Stimulated activated CD4-positive, alpha-beta T cell treated with anti-CD3 and anti-CD28 coated beads, Interleukin-12 subunit alpha, Interleukin-12 subunit beta, amount 100 ng/mL, for 24 hours (primary cell): ENCODE results near the gene FZD10.

Experiments used
- DNase-seq, 2 experiments: peaks; one replicate each; pipeline ENCODE4 v3.0.0-alpha.2; 2020; ENCODE audit warnings: low read depth in 2 of 2

Gene FZD10

GRCh38 chr12:130131801-130132200, 30.5 kb upstream of the FZD10 start:
- DNase-seq: no peak

GRCh38 chr12:130132831-130133511, 29.3 kb upstream of the FZD10 start:
- no peak for DNase-seq

GRCh38 chr12:130133851-130134562, 28.3 kb upstream of the FZD10 start:
- no peak for DNase-seq

GRCh38 chr12:130134563-130134915, 27.7 kb upstream of the FZD10 start:
- no peak for DNase-seq

- DNase-seq: no peak
These were observed 25.7 kb upstream of the FZD10 start for GRCh38 chr12:130136509-130137039.

GRCh38 chr12:130137040-130138018, 24.9 kb upstream of the FZD10 start:
- DNase-seq: no peak

- DNase-seq: no peak
These were observed 23.8 kb upstream of the FZD10 start for GRCh38 chr12:130138478-130138877.

GRCh38 chr12:130139567-130140421, 22.5 kb upstream of the FZD10 start:
- DNase-seq: no peak

- DNase-seq: no peak
These were observed 21.2 kb upstream of the FZD10 start for GRCh38 chr12:130141105-130141504.

GRCh38 chr12:130141901-130142683, 20.2 kb upstream of the FZD10 start:
- DNase-seq: no peak

GRCh38 chr12:130142736-130143135, 19.5 kb upstream of the FZD10 start:
- DNase-seq: no peak

- no peak for DNase-seq
These were observed 19.1 kb upstream of the FZD10 start for GRCh38 chr12:130143136-130143535.

- DNase-seq: no peak
These were observed 18.0 kb upstream of the FZD10 start for GRCh38 chr12:130144256-130144655.

GRCh38 chr12:130145731-130146130, 16.5 kb upstream of the FZD10 start:
- DNase-seq: no peak

- DNase-seq: no peak
These were observed 15.9 kb upstream of the FZD10 start for GRCh38 chr12:130146176-130146931.

- DNase-seq: no peak
These were observed 14.2 kb upstream of the FZD10 start for GRCh38 chr12:130147875-130148596.

GRCh38 chr12:130151846-130152245, 10.4 kb upstream of the FZD10 start:
- DNase-seq: no peak

- DNase-seq: no peak
These were observed 9.9 kb upstream of the FZD10 start for GRCh38 chr12:130152386-130152785.

- no peak for DNase-seq
These were observed 8.5 kb upstream of the FZD10 start for GRCh38 chr12:130153803-130154202.
